Brain microvascular endothelial cell (primary cell): Measurements from ENCODE around the gene C1orf174.

Experiments used
- DNase-seq: peaks from one replicate; pipeline ENCODE4 v3.0.0-alpha.2; 2020
- H3K27ac ChIP-seq: fragments of 250-450 bp; sonication (Bioruptor Pico); 2 replicates; pipeline ENCODE4 v1.5.1; 2020; ENCODE audit warnings: mild to moderate bottlenecking, moderate library complexity
- H3K27me3 ChIP-seq: fragments of 250-450 bp; sonication (Bioruptor Pico); replicated peaks from 2 replicates; pipeline ENCODE4 v1.5.1; 2020; ENCODE audit warnings: mild to moderate bottlenecking
- H3K36me3 ChIP-seq: fragments of 250-450 bp; sonication (Bioruptor Pico); replicated peaks from 2 replicates; pipeline ENCODE4 v1.5.1; 2020; ENCODE audit warnings: mild to moderate bottlenecking
- H3K4me3 ChIP-seq: 2 replicates; pipeline ENCODE4 v1.5.1; 2011; ENCODE audit warnings: low read depth, mild to moderate bottlenecking, control low read depth, low read length, moderate library complexity
- CTCF ChIP-seq: IDR thresholded peaks from 2 replicates; pipeline ENCODE4 v1.5.1; 2011; ENCODE audit warnings: low read depth, mild to moderate bottlenecking, moderate library complexity, low read length, control low read depth, inconsistent platforms; ENCODE audit errors: missing control alignments
- in situ Hi-C: cut with HindIII; loops from 2 replicates; pipeline ENCODE4 v1.10.0; 2017; ENCODE audit warnings: low sequenced_read_pairs, low pct_ligation_motif_present

Gene C1orf174

GRCh38 chr1:3896396-3897000 is 3.6 kb downstream of the C1orf174 start:
- no peak for DNase-seq
- in situ Hi-C loops = no loop called here
- Histone ChIP-seq H3K27ac (no peak overlapping the region), H3K27me3 (no peaks in the 10 kb centered on the region), H3K4me3 (no peak overlapping the region), H3K36me3 (peaks cover 3% of the 10 kb centered on the region)
- no peak for TF ChIP-seq CTCF

GRCh38 chr1:3895951-3896325 is 4.1 kb downstream of the C1orf174 start:
- in situ Hi-C loops = no loop called here
- H3K27ac ChIP-seq = no peak overlapping the region
- TF ChIP-seq CTCF = no peak
- H3K4me3 ChIP-seq = no peak overlapping the region
- H3K27me3 ChIP-seq = no peaks in the 10 kb centered on the region
- H3K36me3 ChIP-seq = peaks cover 7% of the 10 kb centered on the region
- no peak for DNase-seq

GRCh38 chr1:3895279-3895950 is 4.7 kb downstream of the C1orf174 start:
- Histone ChIP-seq H3K36me3 (peaks cover 12% of the 10 kb centered on the region), H3K4me3 (no peak overlapping the region), H3K27me3 (no peaks in the 10 kb centered on the region), H3K27ac (no peak overlapping the region)
- TF ChIP-seq CTCF = no peak
- no peak for DNase-seq
- in situ Hi-C loops = no loop called here

DNA sequence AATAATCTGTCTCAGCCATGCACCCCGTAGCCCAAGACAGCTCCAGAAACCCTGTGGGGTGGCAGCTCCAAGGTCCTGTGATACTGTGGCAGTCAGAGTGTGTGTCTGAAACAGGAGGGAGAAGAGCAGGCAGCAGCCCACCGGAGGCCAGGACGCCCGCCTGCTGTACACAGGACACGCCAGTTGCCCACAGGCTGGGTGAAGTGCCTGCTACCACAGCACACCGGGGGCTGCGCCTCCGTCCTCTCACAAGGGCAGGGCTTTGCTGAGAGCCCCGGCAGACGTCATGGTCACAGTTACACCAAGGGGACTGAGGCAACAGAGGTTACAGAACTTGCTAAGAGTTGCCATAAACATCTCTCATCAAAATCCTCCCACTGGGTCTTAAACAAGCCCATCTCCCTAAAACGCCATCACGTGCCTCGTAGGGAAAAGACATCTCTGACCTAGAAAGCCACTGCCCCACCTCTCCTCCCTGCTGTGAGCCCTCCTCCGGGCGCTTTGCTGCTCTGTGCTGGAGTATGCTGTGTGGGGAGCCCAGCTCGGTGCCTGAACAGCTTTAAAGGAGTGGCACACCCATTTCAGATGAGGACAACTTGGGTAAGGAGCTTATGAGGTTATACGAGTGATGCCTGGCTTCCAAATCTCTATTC is 5.3 kb downstream of the C1orf174 start:
- TF ChIP-seq CTCF = no peak
- Histone ChIP-seq H3K27me3 (no peaks in the 10 kb centered on the region), H3K4me3 (no peak overlapping the region), H3K36me3 (peaks cover 19% of the 10 kb centered on the region), H3K27ac (no peak overlapping the region)
- in situ Hi-C loops = no loop called here
- DNase-seq = no peak

DNA sequence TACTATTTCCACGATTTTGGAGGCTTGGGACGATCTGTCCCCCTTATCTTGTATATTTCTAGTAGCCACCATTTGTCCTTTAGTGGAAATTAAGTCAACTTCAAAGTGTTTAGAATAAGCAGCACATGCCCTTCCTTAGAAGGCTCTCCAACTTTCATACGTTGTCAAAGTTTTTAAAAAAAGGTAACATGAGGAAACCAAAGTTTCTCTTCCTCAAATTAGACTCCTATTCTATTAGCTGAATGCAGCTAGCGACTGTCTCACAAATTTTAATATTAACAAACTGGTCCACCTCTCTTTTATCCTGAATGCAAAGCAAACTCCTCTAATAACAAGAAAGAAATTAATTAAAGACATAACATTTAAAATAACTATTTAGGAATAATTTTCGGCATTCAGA is 6.9 kb downstream of the C1orf174 start:
- no peak for TF ChIP-seq CTCF
- in situ Hi-C loops = no loop called here
- Histone ChIP-seq H3K27me3 (no peaks in the 10 kb centered on the region), H3K27ac (no peak overlapping the region), H3K4me3 (no peak overlapping the region), H3K36me3 (peaks cover 29% of the 10 kb centered on the region)
- no peak for DNase-seq
